OCI-M2 (cell line): ENCODE measurements around the gene RASA4.
"Not testable (repeated sequence)": the region's sequence is repeated elsewhere in the genome, so short reads cannot be mapped to it uniquely, and the experiment has no call there.

ENCODE experiments used
- DNase-seq: peaks from one replicate; lab custom pipeline; 2025; ENCODE audit not compliant: unreplicated experiment; lab: John Stamatoyannopoulos, UW

RASA4 gene

GRCh38 chr7:102606848-102607247 is 9.7 kb downstream of the RASA4 start:
- DNase-seq = not testable (repeated sequence)

- DNase-seq = not testable (repeated sequence)
Measured at GRCh38 chr7:102604431-102605145, 12.0 kb downstream of the RASA4 start.

DNA sequence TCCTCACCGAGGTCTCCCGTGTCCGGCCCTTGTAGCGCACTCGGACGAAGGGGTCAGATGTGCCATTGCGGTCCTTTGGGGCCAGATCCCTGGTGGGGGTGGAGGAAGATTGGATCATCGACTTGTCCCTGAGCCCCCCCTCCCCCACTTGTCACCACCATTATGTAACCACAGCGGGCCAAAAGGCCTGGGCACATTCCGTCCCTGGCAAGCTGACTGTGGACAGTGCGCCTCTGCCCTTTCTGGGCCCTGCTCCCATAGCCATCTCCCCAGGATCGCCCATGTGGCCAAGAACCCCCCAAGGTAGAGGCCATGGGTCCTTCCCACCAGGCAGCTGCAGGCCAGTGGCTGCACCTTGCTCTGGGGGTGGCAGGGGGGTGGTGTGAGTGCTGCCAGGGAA is 14.2 kb downstream of the RASA4 start:
- DNase-seq = not testable (repeated sequence)

GRCh38 chr7:102599699-102600098 is 16.9 kb downstream of the RASA4 start:
- DNase-seq = not testable (repeated sequence)

- DNase-seq = not testable (repeated sequence)
Measured at GRCh38 chr7:102596036-102596435, 20.5 kb downstream of the RASA4 start.

GRCh38 chr7:102593637-102594334 is 22.8 kb downstream of the RASA4 start:
- DNase-seq = not testable (repeated sequence)

- DNase-seq = not testable (repeated sequence)
Measured at GRCh38 chr7:102592477-102593019, 24.0 kb downstream of the RASA4 start.

DNA sequence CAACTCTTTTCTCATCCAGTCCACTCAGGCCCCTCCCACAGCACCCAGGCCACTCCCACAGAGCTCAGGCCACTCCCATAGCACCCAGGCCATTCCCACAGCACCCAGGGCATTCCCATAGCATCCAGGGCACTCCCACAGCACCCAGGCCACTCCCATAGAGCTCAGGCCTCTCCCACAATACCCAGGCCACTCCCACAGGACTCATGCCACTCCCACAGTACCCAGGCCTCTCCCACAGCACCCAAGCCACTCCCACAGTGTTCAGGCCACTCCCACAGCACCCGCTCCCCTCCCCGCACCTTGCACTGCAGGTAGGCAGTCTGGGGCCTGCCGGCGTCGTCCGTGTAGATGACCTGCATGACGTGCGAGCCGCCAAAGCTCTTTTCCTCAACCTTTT is 26.7 kb downstream of the RASA4 start:
- not testable (repeated sequence) for DNase-seq

DNA sequence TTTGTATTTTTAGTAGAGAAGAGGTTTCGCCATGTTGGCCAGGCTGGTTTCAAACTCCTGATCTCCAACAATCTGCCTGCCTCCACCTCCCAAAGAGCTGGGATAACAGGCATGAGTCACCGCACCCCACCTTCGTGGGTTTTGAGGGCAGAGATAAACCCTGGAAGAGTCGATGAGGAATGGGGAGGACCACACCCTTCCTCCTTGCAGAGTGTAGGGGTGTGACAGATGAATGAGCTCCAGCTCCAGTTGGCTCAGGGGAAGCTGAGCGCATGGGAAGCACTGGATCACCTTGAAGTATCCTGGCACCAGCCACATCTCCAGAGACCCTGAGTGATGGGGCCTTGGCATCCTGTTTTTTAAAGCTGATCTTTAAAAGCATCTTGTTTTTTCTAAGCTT is 33.1 kb downstream of the RASA4 start:
- not testable (repeated sequence) for DNase-seq

DNA sequence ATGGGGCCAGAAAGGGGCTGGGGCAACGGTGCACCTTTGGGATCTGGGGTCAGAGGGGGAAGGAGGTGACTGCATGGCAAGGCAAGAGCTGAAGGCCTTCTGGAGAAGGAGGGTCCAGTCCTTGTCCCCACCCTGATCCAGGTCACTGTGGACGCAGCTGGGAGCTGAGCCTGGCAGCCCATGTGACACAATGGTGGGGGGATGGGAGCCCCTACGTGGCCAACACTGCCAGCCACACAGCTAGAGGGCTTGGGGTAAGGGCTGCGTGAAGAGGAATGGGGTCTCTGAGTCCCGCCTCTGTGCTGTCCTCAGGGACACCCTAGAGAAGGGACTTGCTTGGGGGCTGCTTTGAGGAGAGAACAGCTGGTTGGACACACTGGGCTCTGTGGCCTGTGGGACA is 34.8 kb downstream of the RASA4 start:
- not testable (repeated sequence) for DNase-seq

GRCh38 chr7:102578486-102578885 is 38.1 kb downstream of the RASA4 start:
- not testable (repeated sequence) for DNase-seq

- DNase-seq = not testable (repeated sequence)
Measured at GRCh38 chr7:102577315-102578240, 39.0 kb downstream of the RASA4 start.

DNA sequence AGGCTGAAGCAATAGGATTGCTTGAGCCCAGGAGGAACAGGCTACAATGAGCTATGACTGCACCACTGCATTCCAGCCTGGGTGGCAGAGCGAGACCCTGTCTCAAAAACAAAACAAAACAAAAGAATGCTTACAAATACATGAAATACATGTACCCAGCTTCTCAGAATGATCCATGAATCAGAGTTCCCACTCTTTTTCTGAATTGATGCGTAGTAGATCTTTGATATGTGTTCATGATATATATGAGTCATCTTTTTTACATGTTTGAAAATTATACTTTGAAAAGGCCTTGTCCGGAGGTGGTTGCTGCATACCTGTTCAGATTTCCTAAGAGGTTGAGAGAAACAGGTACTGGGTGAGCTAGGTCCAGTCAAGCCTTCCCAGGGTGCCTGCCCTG is 40.2 kb downstream of the RASA4 start:
- DNase-seq = not testable (repeated sequence)

GRCh38 chr7:102574607-102575006 is 41.9 kb downstream of the RASA4 start:
- not testable (repeated sequence) for DNase-seq

- not testable (repeated sequence) for DNase-seq
Measured at GRCh38 chr7:102572261-102573239, 44.0 kb downstream of the RASA4 start, which contains the start of gene POLR2J3. POLR2J3 (minus strand) TSS chr7:102572583; CDS start chr7:102572521, 62 bp downstream.

- not testable (repeated sequence) for DNase-seq
Measured at GRCh38 chr7:102568620-102569019, 47.9 kb downstream of the RASA4 start.

DNA sequence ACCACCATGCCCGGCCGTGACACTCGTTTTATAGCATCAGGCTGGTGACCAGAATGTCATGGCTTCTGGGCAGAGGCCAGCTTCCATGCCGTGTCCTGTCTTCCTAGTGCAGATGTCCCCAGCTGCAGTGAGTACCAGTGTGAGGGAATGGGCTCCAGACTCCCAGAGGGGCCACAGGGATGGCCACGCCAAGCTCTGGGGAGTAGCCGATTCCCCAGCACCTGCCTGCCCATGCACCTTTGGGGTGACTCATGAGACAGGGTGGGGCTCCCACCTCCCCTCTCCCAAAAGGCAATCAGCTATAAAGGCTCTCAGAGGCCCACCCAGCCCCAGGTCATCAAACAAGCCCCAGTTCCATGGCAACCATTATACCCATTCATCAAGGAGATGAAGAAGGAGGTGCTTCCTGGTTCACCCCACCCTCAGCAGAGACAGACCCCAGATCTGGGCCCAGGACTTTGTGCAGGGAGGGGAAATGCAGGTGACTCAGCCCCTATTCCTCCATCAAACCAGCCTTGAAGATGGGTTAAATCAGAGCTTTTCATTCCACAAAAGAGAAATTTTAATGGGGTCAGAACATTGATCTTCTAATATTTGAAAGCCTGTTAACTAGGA is 65.6 kb downstream of the RASA4 start, which contains the start of gene SPDYE2:
Gene SPDYE2, plus strand, starts transcription at position 419 of the 615 bp plus-strand sequence. CDS start 2,030 bp downstream, outside the sequence.
- DNase-seq = not testable (repeated sequence)

GRCh38 chr7:102546353-102546752 is 70.2 kb downstream of the RASA4 start:
- DNase-seq = not testable (repeated sequence)

DNA sequence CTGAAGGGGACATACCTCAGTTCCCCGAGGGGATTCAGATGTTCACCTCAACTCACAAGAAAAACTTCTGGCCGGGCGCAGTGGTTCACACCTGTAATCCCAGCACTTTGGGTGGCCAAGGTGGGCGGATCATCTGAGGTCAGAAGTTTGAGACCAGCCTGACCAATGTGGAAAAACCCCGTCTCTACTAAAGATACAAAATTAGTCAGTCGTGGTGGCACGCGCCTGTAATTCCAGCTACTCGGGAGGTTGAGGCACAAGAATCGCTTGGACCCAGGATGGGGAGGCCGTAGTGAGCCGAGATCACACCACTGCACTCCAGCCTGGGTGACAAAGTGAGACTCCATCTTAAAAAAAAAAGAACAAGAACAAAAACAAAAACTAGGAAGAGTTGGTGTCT is 71.3 kb downstream of the RASA4 start:
- DNase-seq = not testable (repeated sequence)
